ENCODE measurements around the gene TMEM14A.
"Not testable (repeated sequence)": the region's sequence is repeated elsewhere in the genome, so short reads cannot be mapped to it uniquely, and the experiment has no call there.

Gene TMEM14A

DNA sequence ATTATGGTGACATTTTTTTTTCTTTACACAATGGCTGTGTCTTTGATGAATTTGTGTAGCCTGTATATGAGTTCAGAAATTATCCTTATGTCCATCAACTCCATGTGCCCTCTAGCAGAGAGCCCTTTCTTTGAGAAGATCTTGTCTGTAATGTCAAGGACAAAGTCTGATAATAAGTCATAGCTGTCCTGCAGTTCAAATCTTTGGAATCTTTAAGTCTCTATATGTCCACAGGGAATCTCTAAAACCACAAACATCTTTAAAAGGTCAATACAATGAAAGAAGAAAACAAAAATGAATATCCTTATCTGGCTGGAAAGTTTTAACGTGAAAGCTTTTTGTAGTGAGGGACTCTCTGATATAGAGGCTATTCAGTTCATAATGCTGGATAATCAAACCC, 16.9 kb upstream of the TMEM14A start:
- TF ChIP-seq, protein P1, sequence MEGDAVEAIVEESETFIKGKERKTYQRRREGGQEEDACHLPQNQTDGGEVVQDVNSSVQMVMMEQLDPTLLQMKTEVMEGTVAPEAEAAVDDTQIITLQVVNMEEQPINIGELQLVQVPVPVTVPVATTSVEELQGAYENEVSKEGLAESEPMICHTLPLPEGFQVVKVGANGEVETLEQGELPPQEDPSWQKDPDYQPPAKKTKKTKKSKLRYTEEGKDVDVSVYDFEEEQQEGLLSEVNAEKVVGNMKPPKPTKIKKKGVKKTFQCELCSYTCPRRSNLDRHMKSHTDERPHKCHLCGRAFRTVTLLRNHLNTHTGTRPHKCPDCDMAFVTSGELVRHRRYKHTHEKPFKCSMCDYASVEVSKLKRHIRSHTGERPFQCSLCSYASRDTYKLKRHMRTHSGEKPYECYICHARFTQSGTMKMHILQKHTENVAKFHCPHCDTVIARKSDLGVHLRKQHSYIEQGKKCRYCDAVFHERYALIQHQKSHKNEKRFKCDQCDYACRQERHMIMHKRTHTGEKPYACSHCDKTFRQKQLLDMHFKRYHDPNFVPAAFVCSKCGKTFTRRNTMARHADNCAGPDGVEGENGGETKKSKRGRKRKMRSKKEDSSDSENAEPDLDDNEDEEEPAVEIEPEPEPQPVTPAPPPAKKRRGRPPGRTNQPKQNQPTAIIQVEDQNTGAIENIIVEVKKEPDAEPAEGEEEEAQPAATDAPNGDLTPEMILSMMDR (conservative IDR thresholded peaks at IDR 0.05; ENCODE audit: low read depth, low read length), result no peak
- no peak overlapping the region for H3K4me3 ChIP-seq (ENCODE audit: low read length)
- DNase-seq (ENCODE audit: low read depth), result no peak

DNA sequence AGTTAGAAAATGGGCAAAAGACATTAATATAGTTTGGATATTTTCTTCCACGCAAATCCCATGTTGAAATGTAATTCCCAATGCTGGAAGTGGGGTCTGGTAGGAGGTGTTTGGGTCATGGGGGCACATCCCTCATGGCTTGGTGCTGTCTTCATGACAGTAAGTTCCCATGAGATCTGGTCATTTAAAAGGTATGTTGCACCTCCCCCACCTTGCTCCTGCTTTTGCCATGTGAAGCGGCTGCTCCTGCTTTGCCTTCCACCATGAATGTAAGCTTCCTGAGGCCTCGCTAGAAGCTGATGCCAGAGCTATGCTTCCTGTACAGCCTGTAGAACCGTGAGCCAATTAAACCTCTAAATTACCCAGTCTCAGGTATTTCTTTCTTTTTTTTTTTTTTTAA, 16.3 kb upstream of the TMEM14A start:
- no peak overlapping the region for H3K4me3 ChIP-seq (ENCODE audit: low read length)
- DNase-seq (ENCODE audit: low read depth), result no peak
- TF ChIP-seq, protein P1 (conservative IDR thresholded peaks at IDR 0.05; ENCODE audit: low read depth, low read length), result no peak

DNA sequence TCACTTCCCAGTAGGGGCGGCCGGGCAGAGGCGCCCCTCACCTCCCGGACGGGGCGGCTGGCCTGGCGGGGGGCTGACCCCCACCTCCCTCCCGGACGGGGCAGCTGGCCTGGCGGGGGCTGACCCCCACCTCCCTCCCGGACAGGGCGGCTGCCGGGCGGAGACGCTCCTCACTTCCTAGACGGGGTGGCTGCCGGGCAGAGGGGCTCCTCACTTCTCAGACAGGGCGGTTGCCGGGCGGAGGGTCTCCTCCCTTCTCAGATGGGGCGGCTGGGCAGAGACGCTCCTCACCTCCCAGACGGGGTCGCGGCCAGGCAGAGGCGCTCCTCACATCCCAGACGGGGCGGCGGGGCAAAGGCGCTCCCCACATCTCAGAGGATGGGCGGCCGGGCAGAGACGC, 15.0 kb upstream of the TMEM14A start:
- not testable (repeated sequence) for H3K4me3 ChIP-seq (ENCODE audit: low read length); DNase-seq (ENCODE audit: low read depth)

DNA sequence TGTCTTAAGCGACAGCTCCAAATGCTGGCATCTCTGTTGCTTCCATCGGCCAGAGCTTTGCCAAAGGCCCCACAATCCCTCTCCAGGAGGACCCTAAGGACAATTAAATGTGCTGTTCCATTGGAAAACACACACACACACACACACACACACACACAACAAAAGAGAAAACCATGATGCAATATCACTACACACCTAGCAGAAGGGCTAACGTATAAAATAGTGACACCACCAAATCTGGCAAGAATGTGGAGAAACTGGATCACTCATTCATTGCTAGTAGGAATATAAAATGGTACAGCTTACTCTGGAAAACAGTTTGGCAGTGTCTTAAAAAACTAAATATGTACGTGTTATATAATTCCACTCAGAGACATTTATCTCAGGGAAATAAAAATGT, 13.0 kb upstream of the TMEM14A start:
- no peak for DNase-seq (ENCODE audit: low read depth)
- TF ChIP-seq, protein P1 (conservative IDR thresholded peaks at IDR 0.05; ENCODE audit: low read depth, low read length), result no peak
- H3K4me3 ChIP-seq (ENCODE audit: low read length), result no peak overlapping the region

DNA sequence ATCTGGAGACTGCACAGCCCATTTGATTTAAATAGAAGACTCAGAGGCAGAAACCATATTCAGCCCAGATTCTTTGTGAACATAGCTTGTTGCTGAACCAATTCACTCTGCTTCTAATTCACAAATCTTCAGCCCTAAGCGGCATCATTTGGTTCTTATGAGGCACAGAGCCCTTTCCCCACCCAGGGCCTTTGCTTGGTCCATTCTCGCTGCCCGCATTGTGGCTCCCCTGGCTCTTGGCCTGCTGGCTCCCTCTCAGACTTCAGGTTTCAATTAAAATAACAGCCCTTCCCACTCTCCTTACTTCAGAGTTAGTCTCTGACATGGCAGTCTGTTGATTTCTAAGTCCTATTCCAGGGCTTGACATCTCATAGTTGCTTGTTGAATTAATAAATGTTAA, 9.4 kb upstream of the TMEM14A start:
- no peak overlapping the region for H3K4me3 ChIP-seq (ENCODE audit: low read length)
- no peak for DNase-seq (ENCODE audit: low read depth)
- TF ChIP-seq, protein P1 (conservative IDR thresholded peaks at IDR 0.05; ENCODE audit: low read depth, low read length), result no peak

DNA sequence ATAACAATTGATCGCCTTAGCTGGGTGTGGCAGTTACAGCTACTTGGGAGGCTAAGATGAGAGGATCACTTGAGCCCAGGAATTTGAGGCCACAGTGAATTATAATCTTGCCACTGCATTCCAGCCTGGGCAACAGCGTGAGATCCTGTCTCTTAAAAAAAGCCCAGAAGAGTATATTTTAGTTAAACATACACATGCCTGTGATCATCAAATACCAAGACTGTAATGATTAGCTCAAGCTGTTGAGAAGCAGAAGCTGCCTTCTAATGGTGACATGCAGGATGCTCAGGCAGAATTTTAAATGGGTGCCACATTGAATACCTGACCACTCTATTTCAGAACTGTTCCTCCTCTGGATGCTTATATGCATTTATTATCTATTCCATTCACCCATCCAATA, 8.9 kb upstream of the TMEM14A start:
- no peak overlapping the region for H3K4me3 ChIP-seq (ENCODE audit: low read length)
- DNase-seq (ENCODE audit: low read depth), result no peak
- TF ChIP-seq, protein P1 (conservative IDR thresholded peaks at IDR 0.05; ENCODE audit: low read depth, low read length), result no peak

DNA sequence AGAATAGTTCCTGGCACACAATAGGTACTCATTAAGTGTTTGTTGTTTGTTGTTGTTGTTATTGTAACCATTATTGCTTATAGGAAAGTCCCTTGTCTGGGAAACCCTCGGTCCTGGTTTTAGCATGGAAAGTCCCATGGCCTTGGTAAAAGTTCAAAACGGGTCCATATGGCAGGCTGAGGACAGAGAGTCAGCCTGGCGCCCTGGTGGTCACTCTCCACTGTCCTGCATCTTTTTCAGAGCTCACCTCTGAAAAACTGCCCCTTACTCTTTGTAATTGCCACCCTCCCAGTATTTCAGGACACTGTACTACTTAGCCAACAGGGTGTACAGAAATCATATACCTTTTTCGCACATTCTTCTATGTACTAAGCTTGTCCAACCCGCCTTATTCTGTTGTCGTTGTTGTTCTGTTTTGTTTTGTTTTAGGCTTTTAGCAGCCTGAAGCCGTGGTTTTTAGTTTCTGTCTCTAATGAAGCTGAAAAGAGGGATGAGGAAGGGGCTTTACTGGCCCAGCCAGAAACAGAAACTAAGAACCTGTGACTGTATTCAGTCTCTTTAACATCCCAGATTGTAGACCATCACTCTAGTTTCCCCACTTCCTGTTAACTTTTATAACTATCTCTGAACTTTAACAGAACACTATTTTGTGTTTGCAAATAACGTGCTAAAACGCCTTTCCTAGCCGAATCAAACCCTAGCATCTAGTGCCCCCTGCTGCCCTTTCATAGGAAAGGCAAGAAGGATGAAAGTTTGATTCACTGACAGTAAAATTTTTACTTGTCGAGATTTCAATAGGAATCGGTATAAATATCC, 7.6 kb upstream of the TMEM14A start:
- peak overlapping the region; percentile 75 for H3K4me3 ChIP-seq (ENCODE audit: low read length)
- peak; percentile 27 for DNase-seq (ENCODE audit: low read depth)
- TF ChIP-seq, protein P1 (conservative IDR thresholded peaks at IDR 0.05; ENCODE audit: low read depth, low read length), result peak; percentile 84

Data from retinal pigment epithelial cell (primary cell).